ENCODE measurements around the gene S100A14. TPM values are rescaled to one million over a fixed set of nuclear protein-coding genes. Genes with fewer than 3 reads are reported as not detected.

The S100A14 gene
- total RNA-seq, 1 experiment from 2014 or later = 252 TPM

GRCh38 chr1:153611356-153611755, 4.8 kb downstream of the S100A14 start:
- H3K9me3 ChIP-seq (ENCODE audit: control insufficient read depth in 1 of 2, insufficient read depth in 1 of 2, low read depth in 1 of 2, low read length in 2 of 2) = no peaks in the 10 kb centered on the region
- no peak for TF ChIP-seq ZNF274 (IDR thresholded peaks at IDR 0.05; ENCODE audit: low read depth, low read length)
- TF ChIP-seq POLR2AphosphoS5 (IDR thresholded peaks at IDR 0.05; ENCODE audit: low read depth, low read length) = 0 out of 2 replicates have a peak, but pooled peaks have one; percentile 13
- RAD21 ChIA-PET (ENCODE audit: low non-redundant PET in 1 of 2, low total read pairs in 2 of 2, uncharacterized antibody in 2 of 2, unreplicated experiment in 2 of 2) = interaction anchor here in 1 of 2 experiments (0.7 kb wide), 1 partner anchor 95 kb away, joined by 3 read pairs; no protein-coding TSS in a partner anchor
- no peaks in the 10 kb centered on the region for H3K27me3 ChIP-seq (ENCODE audit: insufficient read depth, low read length)
- no peak overlapping the region for H2AFZ ChIP-seq (ENCODE audit: low read depth, low read length, poor library complexity, severe bottlenecking)
- peaks cover 3 to 14% of the 10 kb centered on the region in 2 experiments; a peak in 3 of 4 replicates for H3K36me3 ChIP-seq (ENCODE audit: control insufficient read depth in 1 of 2, insufficient read depth in 2 of 2, low read length in 2 of 2)
- peak overlapping the region; percentile 88 for H3K4me2 ChIP-seq (ENCODE audit: low read length)
- ATAC-seq (no peak), DNase-seq (ENCODE audit: low read depth, low spot score) (no peak)
- H3K9me2 ChIP-seq (ENCODE audit: insufficient read depth) = no peaks in the 10 kb centered on the region
- peak overlapping the region; percentile 93 for H3K9ac ChIP-seq (ENCODE audit: low read length)
- intact Hi-C loops (cut with micrococcal nuclease) = loop anchor here (5.0 kb wide), 1 partner anchor 79 kb away; no protein-coding TSS in a partner anchor
- BruUV-seq (replicated peaks) = TSS peak; percentile 68
- peaks cover 78% of the 10 kb centered on the region for H3K79me2 ChIP-seq (ENCODE audit: insufficient read depth, low read length)
- H3K4me1 ChIP-seq (ENCODE audit: control insufficient read depth in 1 of 2, insufficient read depth in 2 of 2, low read length in 2 of 2) = peaks cover 62 to 88% of the 10 kb centered on the region in 2 experiments
- peak overlapping the region; percentile 88 to 92 for H3K4me3 ChIP-seq (replicated peaks in 1 of 2; ENCODE audit: low read depth in 1 of 2, low read length in 2 of 2)
- H3K27ac ChIP-seq (ENCODE audit: low read depth, low read length) = peak overlapping the region; percentile 72
- POLR2A ChIA-PET = interaction anchor here (2.0 to 9.1 kb wide), 5 partner anchors 15 to 77 kb away, joined by 14 to 172 read pairs (median 31); partner anchors contain the start of genes CHTOP, S100A1, S100A13 and S100A6
- no peaks in the 10 kb centered on the region for H4K20me1 ChIP-seq (ENCODE audit: insufficient read depth)
- CTCF ChIA-PET = interaction anchor here (1.3 kb wide), 1 partner anchor 100 kb away, joined by 8 read pairs; no protein-coding TSS in a partner anchor

GRCh38 chr1:153610811-153611301, 5.3 kb downstream of the S100A14 start:
- DNase-seq (ENCODE audit: low read depth, low spot score) (no peak), ATAC-seq (no peak)
- peak overlapping the region; percentile 72 for H3K27ac ChIP-seq (ENCODE audit: low read depth, low read length)
- H3K9ac ChIP-seq (ENCODE audit: low read length) = peak overlapping the region; percentile 93
- peaks cover 3 to 17% of the 10 kb centered on the region in 2 experiments; a peak in 3 of 4 replicates for H3K36me3 ChIP-seq (ENCODE audit: control insufficient read depth in 1 of 2, insufficient read depth in 2 of 2, low read length in 2 of 2)
- BruUV-seq (replicated peaks) = no TSS peak
- POLR2A ChIA-PET = interaction anchor here (0.9 to 9.1 kb wide), 5 partner anchors 12 to 77 kb away, joined by 4 to 61 read pairs (median 8); partner anchors contain the start of genes CHTOP, S100A13 and S100A6
- no peak overlapping the region for H2AFZ ChIP-seq (ENCODE audit: low read depth, low read length, poor library complexity, severe bottlenecking)
- H4K20me1 ChIP-seq (ENCODE audit: insufficient read depth) = no peaks in the 10 kb centered on the region
- no peaks in the 10 kb centered on the region for H3K9me2 ChIP-seq (ENCODE audit: insufficient read depth)
- peak overlapping the region; percentile 88 for H3K4me2 ChIP-seq (ENCODE audit: low read length)
- CTCF ChIA-PET = interaction anchor here (1.1 to 1.3 kb wide), 4 partner anchors 17 to 100 kb away, joined by 4 to 8 read pairs (median 4); partner anchors contain the start of genes CHTOP and S100A13
- H3K9me3 ChIP-seq (ENCODE audit: control insufficient read depth in 1 of 2, insufficient read depth in 1 of 2, low read depth in 1 of 2, low read length in 2 of 2) = no peaks in the 10 kb centered on the region
- H3K79me2 ChIP-seq (ENCODE audit: insufficient read depth, low read length) = peaks cover 77% of the 10 kb centered on the region
- intact Hi-C loops (cut with micrococcal nuclease) = loop anchor here (5.0 kb wide), 1 partner anchor 79 kb away; no protein-coding TSS in a partner anchor
- H3K4me1 ChIP-seq (ENCODE audit: control insufficient read depth in 1 of 2, insufficient read depth in 2 of 2, low read length in 2 of 2) = peaks cover 57 to 83% of the 10 kb centered on the region in 2 experiments
- H3K4me3 ChIP-seq (replicated peaks in 1 of 2; ENCODE audit: low read depth in 1 of 2, low read length in 2 of 2) = peak overlapping the region; percentile 88 to 92
- RAD21 ChIA-PET (ENCODE audit: low non-redundant PET in 1 of 2, low total read pairs in 2 of 2, uncharacterized antibody in 2 of 2, unreplicated experiment in 2 of 2) = interaction anchor here in 1 of 2 experiments (0.7 kb wide), 1 partner anchor 95 kb away, joined by 3 read pairs; no protein-coding TSS in a partner anchor
- H3K27me3 ChIP-seq (ENCODE audit: insufficient read depth, low read length) = no peaks in the 10 kb centered on the region
- TF ChIP-seq ZBTB33 (IDR thresholded peaks at IDR 0.05; ENCODE audit: extremely low read depth, insufficient replicate concordance, low read length) (no peak), ELF1 (IDR thresholded peaks at IDR 0.05; ENCODE audit: borderline replicate concordance, low read depth) (no peak), ZFX (IDR thresholded peaks at IDR 0.05) (no peak), FOSL1 (IDR thresholded peaks at IDR 0.05; ENCODE audit: low read depth) (no peak), ATF3 (IDR thresholded peaks at IDR 0.05) (no peak), EGR1 (IDR thresholded peaks at IDR 0.05; ENCODE audit: low read depth) (no peak), CBX3 (IDR thresholded peaks at IDR 0.05; ENCODE audit: low read depth) (no peak), CEBPB (IDR thresholded peaks at IDR 0.05; ENCODE audit: low read depth) (no peak), REST (IDR thresholded peaks at IDR 0.05; ENCODE audit: low read depth) (no peak), EZH2 (IDR thresholded peaks at IDR 0.05) (no peak), TCF7L2 (IDR thresholded peaks at IDR 0.05; ENCODE audit: borderline replicate concordance, extremely low read depth, insufficient read depth, insufficient read length) (no peak)

Measured in HCT116 (cell line).